GM12878 (cell line): ENCODE data around the gene ZNF764. TPM values are rescaled to one million over a fixed set of nuclear protein-coding genes. Genes with fewer than 3 reads are reported as not detected.

Source experiments
- BRCA1 ChIP-seq: IDR thresholded peaks from 2 replicates; pipeline ENCODE4 v1.6.1; 2011; ENCODE audit warnings: low read depth, low read length, improper control_type of control experiment
- CHD1 ChIP-seq: IDR thresholded peaks from 2 replicates; pipeline ENCODE4 v1.6.1; 2012; ENCODE audit warnings: low read depth, low read length, improper control_type of control experiment
- CHD4 ChIP-seq: fragments of 200-600 bp; sonication (generic); IDR thresholded peaks from 2 replicates; pipeline ENCODE4 v1.6.1; 2016; ENCODE audit warnings: mild to moderate bottlenecking
- IKZF2 ChIP-seq, 2 experiments: fragments of 450-650 bp; IDR thresholded peaks; 2 replicates each; pipeline ENCODE4 v1.6.1; 2017; ENCODE audit warnings: mild to moderate bottlenecking in 2 of 2, moderate library complexity in 2 of 2
- MYB ChIP-seq: fragments of 150-350 bp; IDR thresholded peaks from 2 replicates; pipeline ENCODE4 v1.6.1; 2014; ENCODE audit warnings: mild to moderate bottlenecking, low read depth, low read length, borderline replicate concordance
- NBN ChIP-seq: fragments of 450-650 bp; IDR thresholded peaks from 2 replicates; pipeline ENCODE4 v1.6.1; 2016
- NFYB ChIP-seq: IDR thresholded peaks from 2 replicates; pipeline ENCODE4 v1.6.1; 2011; ENCODE audit warnings: low read depth, mild to moderate bottlenecking, low read length, improper control_type of control experiment, moderate library complexity; ENCODE audit not compliant: insufficient read depth
- RUNX3 ChIP-seq: IDR thresholded peaks from 2 replicates; pipeline ENCODE4 v1.6.1; 2012; ENCODE audit warnings: low read length, inconsistent platforms
- SMAD1 ChIP-seq: fragments of 450-650 bp; IDR thresholded peaks from 2 replicates; pipeline ENCODE4 v1.6.1; 2018; ENCODE audit warnings: mild to moderate bottlenecking, low read depth; ENCODE audit not compliant: partially characterized antibody
- SMARCA5 ChIP-seq: fragments of 450-650 bp; IDR thresholded peaks from 2 replicates; pipeline ENCODE4 v1.6.1; 2017; ENCODE audit warnings: mild to moderate bottlenecking
- TBL1XR1 ChIP-seq: IDR thresholded peaks from 2 replicates; pipeline ENCODE4 v1.6.1; 2012; ENCODE audit warnings: low read depth, low read length, improper control_type of control experiment
- ZNF207 ChIP-seq: fragments of 450-650 bp; IDR thresholded peaks from 2 replicates; pipeline ENCODE4 v1.6.1; 2014; ENCODE audit warnings: antibody characterized with exemption, mild to moderate bottlenecking, borderline replicate concordance
- polyA plus RNA-seq, 11 experiments: library from polyadenylated mRNA; depleted of rRNA in 4 of 11; unstranded in 6 of 11; stranded (reverse) in 5 of 11; fragments of >200 nt; fragmentation: Nextera tagmentation in 4 of 11; fragmentation: Illumina TruSeq in 1 of 11; extraction: Ambion mirVana in 4 of 11; extraction: Trizol in 1 of 11; gene quantifications; 1 replicate in 1 of 11; 2 replicates in 10 of 11; pipeline versions ENCODE4 v1.2.1 to v1.2.3, GENCODE V29; 2011 to 2016; ENCODE audit warnings: inconsistent platforms in 2 of 11, missing spikeins in 2 of 11, low read depth in 1 of 11
- total RNA-seq, 4 experiments: library from RNA; depleted of rRNA in 3 of 4; stranded (reverse); fragments of >200 nt in 3 of 4; fragmentation: Illumina TruSeq in 1 of 4; extraction: Trizol in 1 of 4; gene quantifications; 2 replicates each; pipeline versions ENCODE4 v1.2.1 to v1.2.3, GENCODE V29; 2013 to 2021
- TF ChIP-seq, protein P1 (sequence below): IDR thresholded peaks from 2 replicates; pipeline ENCODE4 v1.6.1; 2012; ENCODE audit warnings: low read depth, low read length, improper control_type of control experiment
- TF ChIP-seq, protein P2 (sequence below): IDR thresholded peaks from 2 replicates; pipeline ENCODE4 v1.6.1; 2012; ENCODE audit warnings: low read length, inconsistent platforms
- TF ChIP-seq, protein P3 (sequence below): IDR thresholded peaks from 2 replicates; pipeline ENCODE4 v1.6.1; 2012; ENCODE audit warnings: mild to moderate bottlenecking, low read depth, low read length
- TF ChIP-seq, protein P4 (sequence below): fragments of 450-650 bp; IDR thresholded peaks from 2 replicates; pipeline ENCODE4 v1.6.1; 2018; ENCODE audit warnings: mild to moderate bottlenecking, low read depth, moderate library complexity; ENCODE audit not compliant: partially characterized antibody
- TF ChIP-seq, protein P5 (sequence below): fragments of 450-650 bp; IDR thresholded peaks from 2 replicates; pipeline ENCODE4 v1.6.1; 2014; ENCODE audit warnings: mild to moderate bottlenecking
- TF ChIP-seq, protein P6 (sequence below): fragments of 150-350 bp; IDR thresholded peaks from 2 replicates; pipeline ENCODE4 v1.6.1; 2014; ENCODE audit warnings: mild to moderate bottlenecking, low read depth, low read length

ZNF764 gene
- total and polyA plus RNA-seq, 10 of the 15 experiments (the other 5 are each of a cell fraction or from before 2014, with no cell fraction given): 0.61 to 11.9 (median 3.8) TPM

DNA sequence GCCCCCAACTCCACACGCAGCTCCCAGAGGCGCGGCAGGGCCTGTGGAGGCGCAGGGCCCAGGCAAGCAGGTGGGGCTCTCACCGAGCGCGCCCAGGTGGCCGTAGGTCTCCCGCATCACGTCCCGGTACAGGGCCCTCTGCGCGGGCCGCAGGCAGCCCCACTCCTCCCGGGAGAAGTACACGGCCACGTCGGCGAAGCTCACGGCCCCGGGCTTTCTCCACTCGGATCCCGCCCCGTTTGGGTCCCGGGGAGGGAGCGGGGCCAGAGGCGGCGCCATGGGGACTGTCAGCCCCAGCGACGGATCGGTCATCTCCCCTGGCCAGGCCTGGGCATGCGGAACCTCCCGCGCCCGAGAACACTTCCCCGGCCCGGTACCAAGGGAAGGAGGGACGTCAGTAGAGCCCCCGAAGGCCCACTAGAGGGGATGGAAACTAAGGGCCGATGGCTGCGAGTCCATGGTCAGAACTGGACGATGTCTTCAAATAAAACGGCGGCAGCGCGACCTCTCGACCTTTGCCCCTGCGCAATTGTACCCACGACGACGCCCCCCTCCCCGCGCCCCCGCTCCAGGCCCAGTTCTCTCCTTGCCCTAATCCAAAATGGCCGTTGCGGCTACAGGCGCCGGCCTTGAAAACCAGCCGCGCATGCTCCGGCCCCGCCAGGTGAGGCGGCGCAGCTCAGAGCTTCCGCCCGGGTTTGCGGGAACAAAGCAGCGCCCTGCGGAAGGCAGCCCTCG, 23.6 kb downstream of the ZNF764 start, which contains the start of gene ZNF747 (continued):
- TF ChIP-seq MYB (no peak), TBL1XR1 (no peak), SMAD1 (no peak), CHD1 (no peak), IKZF2 (IDR thresholded peaks at IDR 0.05) (no peak), NBN (peak; percentile 36; the same call in 1 of the 2 replicates), RUNX3 (no peak), NFYB (no peak), ZNF207 (no peak), BRCA1 (no peak), CHD4 (no peak), SMARCA5 (0 out of 2 replicates have a peak, but pooled peaks have one; percentile 54)
- TF ChIP-seq, protein P1, sequence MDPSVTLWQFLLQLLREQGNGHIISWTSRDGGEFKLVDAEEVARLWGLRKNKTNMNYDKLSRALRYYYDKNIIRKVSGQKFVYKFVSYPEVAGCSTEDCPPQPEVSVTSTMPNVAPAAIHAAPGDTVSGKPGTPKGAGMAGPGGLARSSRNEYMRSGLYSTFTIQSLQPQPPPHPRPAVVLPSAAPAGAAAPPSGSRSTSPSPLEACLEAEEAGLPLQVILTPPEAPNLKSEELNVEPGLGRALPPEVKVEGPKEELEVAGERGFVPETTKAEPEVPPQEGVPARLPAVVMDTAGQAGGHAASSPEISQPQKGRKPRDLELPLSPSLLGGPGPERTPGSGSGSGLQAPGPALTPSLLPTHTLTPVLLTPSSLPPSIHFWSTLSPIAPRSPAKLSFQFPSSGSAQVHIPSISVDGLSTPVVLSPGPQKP: no peak; the same call in 1 of the 2 replicates
- TF ChIP-seq, protein P2, sequence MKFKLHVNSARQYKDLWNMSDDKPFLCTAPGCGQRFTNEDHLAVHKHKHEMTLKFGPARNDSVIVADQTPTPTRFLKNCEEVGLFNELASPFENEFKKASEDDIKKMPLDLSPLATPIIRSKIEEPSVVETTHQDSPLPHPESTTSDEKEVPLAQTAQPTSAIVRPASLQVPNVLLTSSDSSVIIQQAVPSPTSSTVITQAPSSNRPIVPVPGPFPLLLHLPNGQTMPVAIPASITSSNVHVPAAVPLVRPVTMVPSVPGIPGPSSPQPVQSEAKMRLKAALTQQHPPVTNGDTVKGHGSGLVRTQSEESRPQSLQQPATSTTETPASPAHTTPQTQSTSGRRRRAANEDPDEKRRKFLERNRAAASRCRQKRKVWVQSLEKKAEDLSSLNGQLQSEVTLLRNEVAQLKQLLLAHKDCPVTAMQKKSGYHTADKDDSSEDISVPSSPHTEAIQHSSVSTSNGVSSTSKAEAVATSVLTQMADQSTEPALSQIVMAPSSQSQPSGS: no peak
- TF ChIP-seq, protein P3, sequence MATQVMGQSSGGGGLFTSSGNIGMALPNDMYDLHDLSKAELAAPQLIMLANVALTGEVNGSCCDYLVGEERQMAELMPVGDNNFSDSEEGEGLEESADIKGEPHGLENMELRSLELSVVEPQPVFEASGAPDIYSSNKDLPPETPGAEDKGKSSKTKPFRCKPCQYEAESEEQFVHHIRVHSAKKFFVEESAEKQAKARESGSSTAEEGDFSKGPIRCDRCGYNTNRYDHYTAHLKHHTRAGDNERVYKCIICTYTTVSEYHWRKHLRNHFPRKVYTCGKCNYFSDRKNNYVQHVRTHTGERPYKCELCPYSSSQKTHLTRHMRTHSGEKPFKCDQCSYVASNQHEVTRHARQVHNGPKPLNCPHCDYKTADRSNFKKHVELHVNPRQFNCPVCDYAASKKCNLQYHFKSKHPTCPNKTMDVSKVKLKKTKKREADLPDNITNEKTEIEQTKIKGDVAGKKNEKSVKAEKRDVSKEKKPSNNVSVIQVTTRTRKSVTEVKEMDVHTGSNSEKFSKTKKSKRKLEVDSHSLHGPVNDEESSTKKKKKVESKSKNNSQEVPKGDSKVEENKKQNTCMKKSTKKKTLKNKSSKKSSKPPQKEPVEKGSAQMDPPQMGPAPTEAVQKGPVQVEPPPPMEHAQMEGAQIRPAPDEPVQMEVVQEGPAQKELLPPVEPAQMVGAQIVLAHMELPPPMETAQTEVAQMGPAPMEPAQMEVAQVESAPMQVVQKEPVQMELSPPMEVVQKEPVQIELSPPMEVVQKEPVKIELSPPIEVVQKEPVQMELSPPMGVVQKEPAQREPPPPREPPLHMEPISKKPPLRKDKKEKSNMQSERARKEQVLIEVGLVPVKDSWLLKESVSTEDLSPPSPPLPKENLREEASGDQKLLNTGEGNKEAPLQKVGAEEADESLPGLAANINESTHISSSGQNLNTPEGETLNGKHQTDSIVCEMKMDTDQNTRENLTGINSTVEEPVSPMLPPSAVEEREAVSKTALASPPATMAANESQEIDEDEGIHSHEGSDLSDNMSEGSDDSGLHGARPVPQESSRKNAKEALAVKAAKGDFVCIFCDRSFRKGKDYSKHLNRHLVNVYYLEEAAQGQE: no peak
- TF ChIP-seq, protein P4, sequence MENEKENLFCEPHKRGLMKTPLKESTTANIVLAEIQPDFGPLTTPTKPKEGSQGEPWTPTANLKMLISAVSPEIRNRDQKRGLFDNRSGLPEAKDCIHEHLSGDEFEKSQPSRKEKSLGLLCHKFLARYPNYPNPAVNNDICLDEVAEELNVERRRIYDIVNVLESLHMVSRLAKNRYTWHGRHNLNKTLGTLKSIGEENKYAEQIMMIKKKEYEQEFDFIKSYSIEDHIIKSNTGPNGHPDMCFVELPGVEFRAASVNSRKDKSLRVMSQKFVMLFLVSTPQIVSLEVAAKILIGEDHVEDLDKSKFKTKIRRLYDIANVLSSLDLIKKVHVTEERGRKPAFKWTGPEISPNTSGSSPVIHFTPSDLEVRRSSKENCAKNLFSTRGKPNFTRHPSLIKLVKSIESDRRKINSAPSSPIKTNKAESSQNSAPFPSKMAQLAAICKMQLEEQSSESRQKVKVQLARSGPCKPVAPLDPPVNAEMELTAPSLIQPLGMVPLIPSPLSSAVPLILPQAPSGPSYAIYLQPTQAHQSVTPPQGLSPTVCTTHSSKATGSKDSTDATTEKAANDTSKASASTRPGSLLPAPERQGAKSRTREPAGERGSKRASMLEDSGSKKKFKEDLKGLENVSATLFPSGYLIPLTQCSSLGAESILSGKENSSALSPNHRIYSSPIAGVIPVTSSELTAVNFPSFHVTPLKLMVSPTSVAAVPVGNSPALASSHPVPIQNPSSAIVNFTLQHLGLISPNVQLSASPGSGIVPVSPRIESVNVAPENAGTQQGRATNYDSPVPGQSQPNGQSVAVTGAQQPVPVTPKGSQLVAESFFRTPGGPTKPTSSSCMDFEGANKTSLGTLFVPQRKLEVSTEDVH: no peak
- TF ChIP-seq, protein P5, sequence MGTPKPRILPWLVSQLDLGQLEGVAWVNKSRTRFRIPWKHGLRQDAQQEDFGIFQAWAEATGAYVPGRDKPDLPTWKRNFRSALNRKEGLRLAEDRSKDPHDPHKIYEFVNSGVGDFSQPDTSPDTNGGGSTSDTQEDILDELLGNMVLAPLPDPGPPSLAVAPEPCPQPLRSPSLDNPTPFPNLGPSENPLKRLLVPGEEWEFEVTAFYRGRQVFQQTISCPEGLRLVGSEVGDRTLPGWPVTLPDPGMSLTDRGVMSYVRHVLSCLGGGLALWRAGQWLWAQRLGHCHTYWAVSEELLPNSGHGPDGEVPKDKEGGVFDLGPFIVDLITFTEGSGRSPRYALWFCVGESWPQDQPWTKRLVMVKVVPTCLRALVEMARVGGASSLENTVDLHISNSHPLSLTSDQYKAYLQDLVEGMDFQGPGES: 0 out of 2 replicates have a peak, but pooled peaks have one; percentile 41
- TF ChIP-seq, protein P6, sequence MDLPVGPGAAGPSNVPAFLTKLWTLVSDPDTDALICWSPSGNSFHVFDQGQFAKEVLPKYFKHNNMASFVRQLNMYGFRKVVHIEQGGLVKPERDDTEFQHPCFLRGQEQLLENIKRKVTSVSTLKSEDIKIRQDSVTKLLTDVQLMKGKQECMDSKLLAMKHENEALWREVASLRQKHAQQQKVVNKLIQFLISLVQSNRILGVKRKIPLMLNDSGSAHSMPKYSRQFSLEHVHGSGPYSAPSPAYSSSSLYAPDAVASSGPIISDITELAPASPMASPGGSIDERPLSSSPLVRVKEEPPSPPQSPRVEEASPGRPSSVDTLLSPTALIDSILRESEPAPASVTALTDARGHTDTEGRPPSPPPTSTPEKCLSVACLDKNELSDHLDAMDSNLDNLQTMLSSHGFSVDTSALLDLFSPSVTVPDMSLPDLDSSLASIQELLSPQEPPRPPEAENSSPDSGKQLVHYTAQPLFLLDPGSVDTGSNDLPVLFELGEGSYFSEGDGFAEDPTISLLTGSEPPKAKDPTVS: no peak
